GM19395 (cell line): ENCODE data around the gene KLC4.

ENCODE experiments used
- ATAC-seq: cut with Tn5 transposase; IDR thresholded peaks from one replicate; pipeline ENCODE4 v1.9.1; 2021; ENCODE audit warnings: mild to moderate bottlenecking, moderate library complexity; ENCODE audit not compliant: unreplicated experiment

The KLC4 gene

GRCh38 chr6:43120944-43121913 is 61.8 kb downstream of the KLC4 start:
- ATAC-seq = no peak

- no peak for ATAC-seq
These were observed 62.7 kb downstream of the KLC4 start for GRCh38 chr6:43122146-43122545.

DNA sequence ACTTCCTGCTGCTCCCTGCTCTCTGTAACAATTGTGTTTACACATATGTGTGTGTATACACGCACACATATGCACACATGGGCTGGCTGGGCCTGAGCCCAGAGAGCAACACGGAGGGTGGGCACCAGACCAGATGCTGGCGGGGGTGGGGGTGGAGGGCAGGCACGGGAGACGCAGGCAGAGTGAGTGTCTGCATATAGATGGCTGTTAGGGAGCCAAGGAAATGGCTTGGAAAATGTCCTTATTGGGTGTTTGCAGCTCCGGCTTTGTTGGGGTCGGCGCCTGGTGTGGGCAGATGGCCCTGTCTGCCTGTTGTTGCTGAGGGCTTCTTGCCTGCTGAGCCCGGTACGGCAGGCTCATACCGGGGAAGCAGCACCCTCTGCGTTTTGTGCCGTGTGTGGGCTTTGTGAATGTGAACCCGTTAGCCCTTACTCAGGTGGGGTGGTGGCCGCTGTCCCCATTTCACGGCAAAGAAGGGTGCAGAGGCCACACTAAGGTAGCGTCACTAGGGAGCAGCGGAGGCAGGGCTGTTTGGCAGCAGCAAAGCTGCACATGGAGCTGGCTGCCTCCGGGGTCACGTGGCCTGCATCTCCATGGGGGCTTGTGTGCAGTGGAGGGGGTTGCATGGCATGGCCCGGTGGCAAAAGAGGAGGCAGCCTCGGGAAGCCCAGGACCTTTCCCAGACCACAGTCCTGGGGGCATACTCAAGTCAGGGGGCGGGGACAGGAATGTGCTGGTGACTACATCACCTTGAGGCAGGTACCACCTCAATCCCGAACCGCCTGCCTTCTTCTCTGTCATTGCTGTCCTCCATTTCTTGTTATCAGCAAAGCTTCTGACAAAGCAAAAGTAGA is 64.3 kb downstream of the KLC4 start:
- no peak for ATAC-seq

GRCh38 chr6:43124481-43124880 is 65.0 kb downstream of the KLC4 start:
- no peak for ATAC-seq
